GM18909 (cell line): Measurements from ENCODE around the gene CLMP.

Experiments
- ATAC-seq: cut with Tn5 transposase; IDR thresholded peaks from one replicate; pipeline ENCODE4 v1.9.1; 2021; ENCODE audit warnings: mild to moderate bottlenecking; ENCODE audit not compliant: unreplicated experiment, poor library complexity

The CLMP gene

DNA sequence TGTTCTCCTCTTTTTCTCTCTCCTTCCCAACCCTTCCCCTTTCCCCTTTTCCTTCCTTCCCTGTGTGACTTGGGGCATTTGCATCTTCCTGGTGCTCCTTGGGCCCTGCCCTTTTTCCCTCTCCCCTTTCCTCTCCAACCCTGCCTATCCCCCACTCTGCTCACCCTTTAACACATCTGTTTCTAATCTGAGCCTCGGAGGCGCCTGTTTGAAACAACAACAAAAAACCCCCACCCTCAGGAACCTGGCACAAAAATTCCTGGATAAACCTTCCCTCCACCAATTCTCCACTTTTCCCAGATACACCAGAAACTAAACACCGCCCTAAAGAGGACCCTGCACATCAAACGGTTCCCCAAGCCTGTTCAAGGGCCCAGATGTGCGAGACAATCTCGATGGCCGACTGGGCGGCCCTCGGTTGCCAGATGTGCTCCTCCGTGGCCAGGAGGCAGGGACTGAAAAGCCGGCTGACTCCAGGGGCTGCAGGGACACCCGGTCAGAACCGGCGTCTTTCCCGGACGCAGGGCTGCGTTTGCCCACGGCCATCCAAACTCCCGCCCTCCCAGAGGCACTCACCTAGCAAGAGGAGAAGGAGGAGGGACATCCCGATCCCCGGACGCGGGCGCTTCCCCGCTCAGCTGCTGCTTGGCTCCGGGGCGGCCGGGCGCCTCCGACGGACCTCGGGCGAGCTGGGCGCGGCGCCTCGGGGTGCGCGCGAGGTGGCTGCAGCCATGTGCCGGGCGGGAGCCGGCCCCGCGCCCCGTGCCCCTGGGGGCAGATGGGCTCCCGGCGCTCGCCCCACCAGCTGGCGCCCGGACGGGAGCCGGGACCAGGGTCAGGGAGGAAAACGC, 486 bp downstream of the CLMP start:
- no peak for ATAC-seq

DNA sequence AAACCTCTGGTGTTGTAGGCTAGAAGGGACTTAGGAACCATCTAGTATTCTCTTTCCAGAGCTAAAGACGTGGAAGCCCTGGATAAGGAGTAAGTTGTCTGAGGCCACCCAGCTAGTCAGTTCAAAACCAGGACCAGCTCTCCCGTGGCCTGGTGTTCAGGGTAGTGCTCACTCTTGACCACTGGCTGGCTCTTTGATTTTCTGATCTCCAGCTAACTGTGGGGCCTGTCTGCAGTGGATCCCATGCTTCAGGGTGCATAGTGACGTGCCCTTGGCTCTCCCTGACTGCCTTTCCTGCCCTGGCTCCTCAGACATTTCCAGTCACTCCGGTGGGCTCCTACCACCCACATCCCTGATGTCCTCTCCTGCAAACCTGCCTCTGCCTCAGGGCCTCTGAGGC, 1.3 kb downstream of the CLMP start:
- no peak for ATAC-seq

DNA sequence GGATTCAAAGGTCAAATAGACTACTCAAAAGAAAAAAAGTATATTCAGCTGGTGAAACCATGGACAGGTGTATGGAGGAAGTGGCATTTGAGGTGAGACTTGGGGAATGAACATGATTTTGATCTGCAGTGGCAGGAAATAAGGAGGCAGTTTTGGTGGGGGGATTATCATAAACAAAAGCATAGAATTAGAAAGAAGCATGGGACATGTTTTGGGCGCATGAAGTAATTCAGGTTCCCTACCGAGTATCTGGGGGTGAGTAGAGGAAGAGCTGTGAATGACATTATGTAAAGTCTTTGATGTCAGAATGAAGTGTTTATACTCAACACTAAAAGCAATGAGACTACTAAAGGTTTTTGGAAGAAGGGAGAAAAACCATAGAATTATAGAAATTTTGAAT, 3.1 kb downstream of the CLMP start:
- ATAC-seq = no peak

DNA sequence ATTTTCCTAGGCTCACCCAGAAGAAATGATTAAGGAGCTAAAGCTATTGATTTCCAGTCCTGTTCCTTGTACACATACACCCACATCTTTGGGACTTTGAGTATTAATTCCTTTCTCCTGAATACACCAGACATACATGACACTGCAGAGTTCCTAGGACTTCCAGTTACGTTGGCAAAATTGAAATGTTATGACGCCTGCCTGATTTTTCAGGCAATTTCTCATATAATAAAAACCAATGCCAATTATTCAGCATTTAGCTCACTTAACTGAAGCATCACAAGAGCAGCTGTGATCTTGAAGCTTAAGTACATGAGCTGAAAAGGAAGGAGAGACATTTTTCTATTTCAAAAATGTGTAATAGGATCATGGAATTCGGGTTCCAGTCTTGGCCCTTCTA, 4.5 kb downstream of the CLMP start:
- no peak for ATAC-seq

DNA sequence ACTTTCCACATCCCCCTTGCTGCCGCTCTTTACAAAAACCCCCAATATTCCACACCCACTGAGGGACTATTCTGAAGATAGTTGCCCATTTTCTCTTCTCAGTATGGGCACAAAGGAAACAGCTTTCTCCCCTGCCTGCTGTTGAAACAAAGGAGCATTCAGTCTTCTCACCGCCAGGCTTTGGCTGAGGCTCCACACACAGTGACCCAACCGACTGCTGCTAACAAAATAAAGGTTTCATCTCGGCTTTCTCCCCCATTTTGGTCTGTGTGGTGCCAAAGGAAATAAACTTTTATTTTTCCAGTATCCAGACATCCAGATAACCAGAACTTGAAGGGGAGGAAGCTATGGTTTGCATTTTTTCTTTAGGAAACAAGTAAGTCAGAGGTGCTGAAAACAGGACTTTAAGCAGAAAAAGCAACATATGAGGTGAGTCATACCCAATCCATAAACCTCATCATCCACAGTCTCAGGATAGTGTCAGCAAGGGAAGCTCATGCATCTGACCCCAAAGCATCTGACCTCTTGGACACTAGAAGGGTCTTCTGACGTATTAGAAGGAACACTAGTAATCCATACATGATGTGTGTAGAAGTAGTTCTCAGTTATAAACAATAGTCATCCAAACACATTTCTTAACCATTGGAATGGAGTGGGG, 6.4 kb downstream of the CLMP start:
- no peak for ATAC-seq

DNA sequence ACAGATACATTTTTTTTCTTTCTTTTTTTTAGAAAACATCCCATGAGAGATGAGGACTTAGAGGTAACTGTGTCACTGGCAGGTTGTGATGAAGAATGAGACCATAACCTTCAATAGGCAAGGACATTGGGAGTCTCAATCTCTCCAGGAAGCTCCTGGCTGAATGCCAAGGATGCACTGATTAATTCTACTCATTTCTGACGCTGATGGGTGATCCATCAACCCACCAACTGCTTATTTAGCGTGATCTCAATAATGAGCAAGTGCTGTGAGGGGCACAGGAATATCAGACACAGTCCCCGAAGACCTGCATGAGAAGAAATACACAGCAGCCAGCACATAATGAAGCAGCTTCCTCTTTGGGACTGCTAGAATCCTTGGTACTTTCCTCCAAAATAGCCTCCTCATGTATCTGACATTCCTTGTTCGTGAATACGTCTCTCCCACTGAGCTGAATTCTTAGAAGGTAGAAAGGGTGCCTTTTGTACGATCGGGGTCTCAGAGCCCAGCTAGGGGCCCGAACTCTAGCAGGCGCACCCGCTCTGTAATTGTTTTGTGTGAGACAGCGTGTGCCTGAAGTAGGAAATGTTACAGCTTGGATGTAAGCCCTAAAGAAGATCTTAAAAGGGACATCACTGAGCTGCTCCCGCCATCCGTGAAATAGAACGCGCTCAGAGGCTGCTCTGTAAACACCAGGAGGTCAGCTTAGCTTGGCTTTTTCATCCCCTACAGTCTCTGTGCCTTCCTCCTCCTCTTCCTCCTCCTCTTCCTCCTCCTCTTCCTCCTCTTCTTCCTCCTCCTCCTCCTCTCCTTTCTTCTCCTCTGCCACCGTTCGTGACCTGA, 7.2 kb downstream of the CLMP start:
- ATAC-seq = no peak

DNA sequence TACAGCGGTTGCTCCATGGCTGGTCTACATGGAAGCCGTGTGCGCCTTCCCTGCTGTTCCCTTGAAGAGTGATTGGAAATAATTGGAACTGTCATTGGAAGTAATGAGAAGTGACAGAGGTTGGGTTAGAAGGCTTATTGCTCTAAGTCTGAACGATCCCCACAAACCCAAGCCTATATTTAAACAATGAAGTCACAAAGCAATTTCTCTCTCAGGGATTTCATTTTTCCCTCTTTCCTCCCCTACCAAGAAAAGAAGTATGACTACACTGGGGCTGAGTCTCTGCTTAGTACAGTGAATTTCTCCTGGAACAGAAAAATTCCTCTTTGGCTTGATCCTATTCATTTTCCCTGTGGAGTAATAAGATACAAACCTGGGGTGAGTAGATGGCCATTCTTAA, 7.8 kb downstream of the CLMP start:
- ATAC-seq = no peak

DNA sequence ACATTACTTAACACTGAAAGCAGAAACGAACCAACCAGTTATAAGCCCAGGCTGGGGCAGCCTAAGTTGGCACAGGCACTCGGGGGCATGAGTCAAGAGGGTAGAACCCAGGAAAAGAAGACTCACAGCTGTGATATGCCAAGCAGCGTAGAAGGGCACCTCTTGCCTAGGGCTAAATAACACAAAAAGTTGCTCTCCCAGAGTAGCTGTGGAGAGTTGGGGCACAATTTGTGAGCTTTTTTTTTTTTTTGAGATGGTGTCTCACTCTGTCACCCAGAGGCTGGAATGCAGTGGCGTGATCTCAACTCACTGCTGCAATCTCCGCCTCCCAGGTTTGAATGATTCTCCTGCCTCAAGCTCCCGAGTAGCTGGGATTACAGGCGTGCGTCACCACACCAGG, 8.8 kb downstream of the CLMP start:
- ATAC-seq = no peak

DNA sequence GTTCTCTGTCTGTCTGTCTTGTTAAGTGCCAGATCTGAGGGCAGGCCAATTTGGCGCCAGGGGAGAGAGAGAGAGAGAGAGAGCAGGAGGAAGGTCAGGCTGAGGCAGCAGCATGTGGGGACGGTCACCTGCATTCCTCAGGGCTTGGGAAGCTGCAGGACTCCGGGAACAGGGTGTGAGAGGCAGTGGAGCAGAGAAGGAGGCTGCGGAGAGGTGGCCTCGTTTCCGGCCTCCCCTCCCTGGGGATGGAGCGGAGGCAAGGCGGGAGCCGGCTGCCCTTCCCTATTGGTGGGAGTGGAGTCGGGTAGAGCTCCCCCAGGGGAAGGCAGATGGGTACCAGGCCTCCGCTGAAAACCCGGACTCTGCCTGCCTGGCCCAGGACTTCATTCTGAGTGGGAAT, 9.7 kb downstream of the CLMP start:
- no peak for ATAC-seq

DNA sequence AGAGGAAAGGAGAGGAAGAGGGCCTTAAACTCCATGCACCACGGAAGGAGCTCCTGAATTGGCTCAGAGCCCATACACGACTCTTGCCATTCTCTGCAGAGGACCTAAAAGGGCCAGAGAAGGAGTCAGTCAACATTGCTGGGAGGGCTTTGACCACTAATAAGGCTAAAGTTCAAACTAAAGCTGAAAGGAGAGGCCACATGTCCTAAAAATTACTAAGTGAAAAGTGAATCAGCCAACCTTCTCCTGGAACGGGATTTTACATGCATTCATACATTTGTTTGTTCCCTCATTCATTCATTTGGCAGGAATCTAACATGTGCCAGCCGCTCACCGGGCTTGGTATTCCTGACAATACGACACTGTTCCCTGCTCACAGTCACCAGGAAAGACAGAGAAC, 10.5 kb downstream of the CLMP start:
- ATAC-seq = no peak

DNA sequence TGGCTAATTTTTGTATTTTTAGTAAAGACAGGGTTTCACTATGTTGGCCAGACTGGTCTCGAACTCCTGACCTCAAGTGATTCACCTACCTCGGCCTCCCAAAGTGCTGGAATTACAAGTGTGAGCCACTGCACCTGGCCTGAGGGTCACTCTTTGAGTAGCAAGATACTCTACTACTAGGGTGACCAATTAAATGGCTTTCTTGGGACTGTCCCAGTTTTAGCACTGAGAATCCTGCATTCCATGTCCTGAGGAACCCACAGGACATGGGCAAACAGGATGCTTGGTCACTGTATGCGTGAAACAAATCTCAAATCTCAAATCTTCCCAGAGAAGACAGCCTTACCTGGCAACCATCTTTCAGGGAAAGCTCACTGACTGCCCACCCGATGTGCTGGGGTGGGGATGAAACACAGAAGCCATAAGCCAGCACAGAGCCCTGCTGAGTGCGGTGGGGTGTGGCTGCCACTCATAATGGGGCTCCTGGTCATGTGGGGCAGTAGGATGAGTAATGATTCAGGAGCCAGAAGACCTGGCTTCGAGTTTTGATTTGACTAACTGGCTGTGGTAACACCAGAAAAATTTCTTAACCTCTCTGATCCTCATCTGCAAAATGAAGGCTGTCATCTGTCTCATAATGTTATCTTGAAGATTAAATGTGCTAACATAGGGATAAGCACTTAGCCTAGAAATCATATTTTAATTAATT, 11.5 kb downstream of the CLMP start:
- ATAC-seq = no peak

DNA sequence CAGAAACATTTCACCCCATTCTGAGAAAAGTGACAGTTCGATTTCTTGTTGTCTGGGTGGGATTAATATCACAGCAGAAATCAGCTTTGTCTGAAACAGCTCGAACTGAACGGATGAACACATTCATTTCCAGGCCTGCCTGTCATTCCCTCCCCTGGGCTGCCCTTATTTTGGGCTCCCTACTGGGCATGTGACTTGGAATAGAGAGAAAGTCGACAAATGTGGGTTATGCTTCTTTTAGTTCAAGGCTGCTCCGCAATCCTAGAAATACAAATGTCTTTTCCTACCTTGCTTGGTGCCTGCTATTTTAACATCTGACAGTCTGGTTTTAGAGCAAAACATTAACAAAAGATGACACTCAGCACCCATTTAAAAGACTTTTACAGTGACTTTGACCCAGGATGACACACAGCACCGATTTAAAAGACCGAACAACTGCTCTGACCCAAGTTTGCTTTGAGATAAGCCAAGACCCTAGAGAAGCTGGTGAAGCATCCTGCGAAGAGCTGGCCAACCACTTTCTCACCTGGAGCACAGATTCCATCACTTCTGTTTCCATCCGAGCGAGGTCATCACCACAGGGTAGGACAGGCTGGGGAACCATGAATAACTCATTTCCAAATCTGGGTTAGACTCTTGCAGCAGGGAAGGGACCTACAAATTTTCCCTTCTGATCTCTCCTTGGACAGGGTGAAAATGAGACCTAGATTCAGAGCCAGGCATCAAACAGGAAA, 13.1 kb downstream of the CLMP start:
- ATAC-seq = no peak

DNA sequence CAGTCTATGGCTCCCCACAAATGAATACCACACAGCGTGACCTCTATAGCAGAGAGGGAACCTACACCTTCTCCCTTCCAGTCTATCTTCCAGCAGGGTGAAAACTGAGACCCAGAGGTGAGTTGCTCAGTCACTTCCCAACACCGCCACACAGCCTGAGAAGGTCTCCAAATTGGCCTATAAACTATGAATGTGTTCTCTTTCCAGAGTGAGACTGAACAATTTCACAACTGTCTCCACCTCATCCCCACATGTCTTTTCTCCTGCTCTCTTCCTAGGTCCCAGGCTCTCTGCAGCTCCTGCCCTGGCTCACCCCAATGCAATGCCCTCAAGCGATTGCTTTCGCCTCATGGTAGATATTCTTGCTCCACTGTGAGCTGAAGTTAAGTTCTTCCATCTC, 14.0 kb downstream of the CLMP start:
- ATAC-seq = no peak

DNA sequence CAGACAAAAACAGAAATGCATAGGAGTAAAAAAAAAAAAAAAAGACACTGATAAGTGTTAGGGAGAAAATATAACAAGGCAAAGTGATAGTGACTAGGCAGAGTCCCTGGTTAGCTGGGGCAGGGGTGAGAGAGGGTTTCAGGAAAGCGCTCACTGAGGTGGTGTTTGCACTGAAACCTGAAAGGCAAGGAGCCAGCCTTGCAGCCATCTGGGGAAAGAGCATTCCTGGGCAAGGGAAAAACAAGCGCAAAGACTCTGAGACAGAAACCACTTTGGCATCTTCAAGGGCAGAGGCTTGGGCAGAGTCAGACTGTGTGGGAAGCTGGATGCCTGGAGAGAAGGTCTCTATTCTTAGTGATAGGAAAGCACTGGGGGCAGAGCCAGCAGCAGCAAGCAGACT, 14.5 kb downstream of the CLMP start:
- ATAC-seq = no peak

DNA sequence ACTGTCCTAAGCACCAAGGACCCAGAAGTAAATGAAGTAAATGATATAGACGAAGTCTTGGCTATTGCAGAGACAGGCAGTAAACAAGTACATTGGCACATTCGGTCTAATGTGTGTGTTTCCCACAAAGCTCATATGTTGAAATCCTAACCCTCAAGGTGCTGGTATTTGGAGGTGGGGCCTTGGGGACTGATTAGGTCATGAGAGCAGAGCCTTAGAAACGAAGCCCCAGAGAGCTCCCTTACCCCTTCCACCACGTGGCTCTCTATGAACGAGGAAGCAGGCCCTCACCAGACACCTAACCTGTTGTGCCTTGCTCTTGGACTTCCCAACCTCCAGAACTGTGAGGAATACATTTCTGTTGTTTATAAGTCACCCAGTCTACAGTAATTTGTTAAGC, 14.9 kb downstream of the CLMP start:
- no peak for ATAC-seq

DNA sequence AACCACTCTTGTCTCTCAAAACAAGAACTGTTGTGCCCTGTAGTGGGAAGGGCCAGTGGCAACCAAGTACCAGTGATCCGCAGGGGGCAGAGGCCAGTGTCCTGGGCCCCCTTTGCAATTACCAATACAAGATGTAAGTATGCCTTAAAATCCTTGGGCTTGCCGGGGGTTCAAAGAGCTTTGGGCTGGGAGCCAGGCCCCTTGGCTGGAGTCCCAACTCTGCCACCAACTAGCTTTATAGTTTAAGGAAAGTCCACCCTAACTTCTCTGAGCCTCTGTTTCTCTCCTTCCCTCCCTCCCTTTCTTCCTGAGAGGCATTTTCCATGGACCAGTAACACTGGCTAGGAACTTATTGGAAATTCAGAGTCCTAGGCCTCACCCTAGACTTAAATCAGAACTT, 15.5 kb downstream of the CLMP start:
- ATAC-seq = no peak

DNA sequence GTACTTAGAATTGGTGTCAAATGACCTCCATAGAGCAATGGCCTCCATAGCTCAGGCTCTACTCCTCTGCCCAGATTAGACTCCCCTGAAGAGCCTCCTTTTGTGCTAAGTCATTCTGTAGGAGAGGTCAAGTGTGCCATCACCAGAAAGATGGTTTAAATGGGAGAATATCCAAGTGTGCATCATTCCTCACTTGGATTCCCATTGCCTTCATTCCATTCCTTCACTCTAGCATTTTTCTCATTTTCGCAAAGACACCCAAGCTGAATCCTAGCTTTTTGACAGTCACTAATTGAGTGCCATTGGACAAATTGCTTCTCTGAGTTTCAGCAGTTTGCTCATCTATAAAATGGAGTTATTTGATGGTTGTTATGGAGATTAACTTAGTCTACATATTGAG, 16.9 kb downstream of the CLMP start:
- ATAC-seq = no peak

DNA sequence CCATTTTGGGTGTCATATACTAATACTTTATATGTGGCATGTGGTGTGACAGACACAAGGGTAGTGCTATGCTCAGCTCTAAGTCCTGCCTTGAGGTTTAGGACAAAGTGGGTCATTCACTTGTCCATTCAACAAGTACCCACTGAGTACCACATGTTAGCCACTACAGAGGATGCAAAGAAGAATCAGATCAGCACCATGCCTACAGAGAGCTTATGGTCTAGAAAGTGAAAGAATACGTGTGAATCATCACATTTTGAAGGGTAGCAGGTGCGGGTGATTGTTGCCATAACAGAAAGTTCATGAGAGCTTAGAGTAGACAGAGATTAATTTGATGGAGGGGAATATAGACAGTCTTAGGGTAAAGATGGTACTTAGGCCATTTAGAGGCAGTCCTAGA, 18.3 kb downstream of the CLMP start:
- no peak for ATAC-seq

DNA sequence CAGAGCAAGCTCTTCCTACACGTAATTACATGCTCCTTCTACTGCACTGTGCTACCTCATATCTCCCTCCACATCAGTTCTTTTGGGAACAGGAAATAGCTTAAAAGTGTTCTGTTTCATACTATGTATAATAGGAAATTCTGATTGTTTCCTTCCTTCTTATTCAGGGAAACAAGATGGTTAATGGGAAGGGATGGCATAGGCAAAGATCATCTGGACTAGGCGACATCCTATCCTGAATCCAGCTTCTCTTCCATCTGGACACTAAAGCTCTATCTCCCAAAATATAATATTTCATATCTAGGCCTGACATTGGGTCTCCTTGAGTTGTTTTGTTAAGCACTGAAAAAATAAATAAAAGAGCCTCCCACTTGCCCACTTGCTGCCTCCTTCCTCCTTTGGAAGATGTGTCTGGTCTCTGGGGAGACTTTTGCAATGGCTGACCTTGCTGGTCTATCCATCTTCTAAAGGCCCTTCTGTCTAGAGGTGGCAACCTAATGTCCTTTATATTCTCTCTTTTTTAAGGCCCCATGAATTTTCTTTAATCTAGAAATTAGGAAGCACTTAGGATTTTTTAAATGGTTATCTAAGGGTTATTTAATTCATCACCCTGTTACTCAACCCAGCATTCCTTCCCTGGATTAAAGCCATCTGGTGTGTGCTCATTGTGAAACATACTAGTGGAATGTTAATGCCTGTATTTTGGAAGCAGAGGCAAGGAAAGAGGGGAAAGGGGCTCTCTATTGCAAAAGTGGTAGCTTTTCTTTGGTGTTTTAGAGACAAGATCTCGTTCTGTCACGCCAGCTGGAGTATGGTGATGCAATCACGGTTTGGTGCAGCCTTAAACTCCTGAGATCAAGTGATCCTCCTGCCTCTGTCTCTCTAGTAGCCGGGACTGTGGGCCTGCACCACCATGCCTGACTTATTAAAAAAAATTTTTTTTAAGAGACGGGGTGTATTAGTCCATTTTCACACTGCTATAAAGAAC, 20.6 kb downstream of the CLMP start:
- ATAC-seq = no peak
